HG02678 (cell line): Measurements from ENCODE around the gene C7orf57.

Experiments used
- ATAC-seq: cut with Tn5 transposase; IDR thresholded peaks from one replicate; pipeline ENCODE4 v1.9.1; 2021; ENCODE audit warnings: mild to moderate bottlenecking, moderate library complexity; ENCODE audit not compliant: unreplicated experiment

C7orf57 gene

DNA sequence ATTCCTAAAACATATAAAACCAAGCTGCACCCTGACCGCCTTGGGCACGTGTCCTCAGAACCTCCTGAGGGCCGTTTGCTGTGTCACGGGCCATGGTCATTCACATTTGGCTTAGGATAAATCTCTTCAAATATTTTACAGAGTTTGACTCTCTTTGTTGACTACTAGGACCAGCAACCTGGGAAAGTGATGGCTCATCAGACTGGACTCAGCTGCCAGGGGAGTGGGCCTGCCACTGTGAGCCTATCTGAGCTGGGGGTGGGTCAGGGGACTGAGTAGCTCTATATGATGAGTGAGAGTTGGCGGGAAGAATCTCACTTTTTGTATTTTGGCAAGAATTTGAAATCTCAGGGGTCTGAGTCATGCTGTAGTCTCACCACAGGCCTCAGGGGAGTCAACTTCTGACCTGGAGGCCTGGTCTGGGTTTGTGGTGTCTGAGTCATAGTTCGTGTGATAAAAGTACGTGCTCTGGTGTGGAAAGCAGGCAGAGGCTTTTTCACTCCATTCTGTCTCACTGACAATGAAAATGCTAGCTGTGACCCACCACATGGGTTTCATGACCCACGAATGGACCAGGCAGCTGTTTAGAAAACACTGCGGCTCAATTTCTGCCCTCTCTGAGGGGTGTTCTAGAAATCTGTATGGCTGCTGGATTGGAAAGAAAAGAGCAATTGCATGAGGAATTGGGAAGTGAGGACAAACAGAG, 49.5 kb downstream of the C7orf57 start:
- peak; percentile 58 for ATAC-seq

DNA sequence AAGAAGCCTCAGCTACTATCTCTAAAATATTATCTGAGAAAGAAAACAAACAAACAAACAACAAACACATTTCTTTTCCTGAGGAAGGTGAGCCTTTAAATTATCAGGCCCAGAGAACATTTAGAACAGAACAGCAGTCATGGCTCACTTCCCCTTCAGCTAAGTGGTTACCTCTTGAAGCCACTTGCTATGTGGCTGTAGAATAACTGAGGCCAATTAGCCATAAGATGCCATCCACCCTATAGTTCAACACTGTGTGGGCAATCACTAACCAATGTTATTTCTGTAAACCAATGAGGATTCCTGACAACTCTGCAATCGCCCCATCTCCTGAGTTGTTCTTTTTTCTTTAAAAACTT, 50.1 kb downstream of the C7orf57 start:
- ATAC-seq, result no peak

DNA sequence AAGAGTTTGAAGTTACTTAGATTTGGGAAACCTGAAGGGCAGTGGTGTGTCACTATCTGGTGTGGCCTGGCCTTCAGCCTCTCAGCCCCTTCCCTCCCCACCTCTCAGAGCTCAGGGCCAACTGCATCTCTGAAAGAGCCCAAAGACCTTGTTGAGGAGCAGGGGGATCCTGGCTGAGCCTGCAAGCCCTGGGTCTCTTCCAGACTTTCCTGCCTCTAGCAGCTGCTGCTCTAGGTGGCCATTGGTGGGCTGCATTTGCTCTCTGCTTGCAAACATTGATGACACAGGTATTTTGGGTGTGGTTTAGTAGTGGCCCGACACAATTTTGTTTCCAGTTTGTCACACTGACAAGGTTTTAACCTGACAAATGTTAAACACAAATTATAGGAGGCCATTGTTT, 50.6 kb downstream of the C7orf57 start:
- no peak for ATAC-seq

DNA sequence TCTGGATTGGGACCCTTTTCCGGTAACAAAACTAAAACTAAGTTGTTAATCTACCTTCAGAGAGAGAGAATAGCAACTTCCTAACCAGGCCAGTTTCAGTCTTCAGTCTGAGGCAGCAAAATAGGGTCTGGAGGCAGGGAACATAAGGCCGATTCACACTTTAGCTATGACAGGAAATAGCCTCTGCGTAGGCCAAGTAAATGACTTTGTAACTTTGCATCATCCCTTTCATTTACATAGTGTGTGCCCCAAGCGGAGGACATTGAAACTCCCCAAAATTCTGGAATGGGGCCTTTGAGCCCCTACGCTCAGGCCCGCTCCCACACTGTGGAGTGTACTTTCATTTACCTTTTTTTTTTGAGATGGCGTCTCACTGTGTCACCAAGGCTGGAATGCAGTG, 52.0 kb downstream of the C7orf57 start:
- ATAC-seq, result peak; percentile 17

DNA sequence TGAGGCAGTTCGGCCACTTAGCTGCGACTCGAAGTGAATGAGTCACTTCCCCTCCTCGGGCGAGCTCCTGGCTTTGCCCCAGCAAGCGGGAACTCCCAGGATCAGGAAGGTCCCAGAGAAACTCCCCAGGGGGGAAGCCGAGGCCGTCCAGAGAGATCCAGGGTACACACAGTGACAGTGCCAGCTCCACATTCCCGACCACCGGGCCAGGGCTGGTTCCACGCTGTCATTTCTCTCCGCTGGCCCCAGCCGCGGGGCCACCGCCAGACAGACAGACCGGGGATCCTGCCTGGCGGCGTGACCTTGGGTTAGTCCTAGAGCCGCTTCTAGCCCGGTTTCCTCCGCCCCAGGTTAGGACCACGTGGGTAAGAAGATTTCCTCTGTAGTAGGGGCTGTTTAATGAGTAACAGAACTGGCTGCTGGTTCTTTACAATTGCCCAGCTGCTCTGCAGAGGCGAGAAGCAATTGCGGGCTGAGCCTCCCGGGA, 53.3 kb downstream of the C7orf57 start:
- ATAC-seq, result peak; percentile 61

DNA sequence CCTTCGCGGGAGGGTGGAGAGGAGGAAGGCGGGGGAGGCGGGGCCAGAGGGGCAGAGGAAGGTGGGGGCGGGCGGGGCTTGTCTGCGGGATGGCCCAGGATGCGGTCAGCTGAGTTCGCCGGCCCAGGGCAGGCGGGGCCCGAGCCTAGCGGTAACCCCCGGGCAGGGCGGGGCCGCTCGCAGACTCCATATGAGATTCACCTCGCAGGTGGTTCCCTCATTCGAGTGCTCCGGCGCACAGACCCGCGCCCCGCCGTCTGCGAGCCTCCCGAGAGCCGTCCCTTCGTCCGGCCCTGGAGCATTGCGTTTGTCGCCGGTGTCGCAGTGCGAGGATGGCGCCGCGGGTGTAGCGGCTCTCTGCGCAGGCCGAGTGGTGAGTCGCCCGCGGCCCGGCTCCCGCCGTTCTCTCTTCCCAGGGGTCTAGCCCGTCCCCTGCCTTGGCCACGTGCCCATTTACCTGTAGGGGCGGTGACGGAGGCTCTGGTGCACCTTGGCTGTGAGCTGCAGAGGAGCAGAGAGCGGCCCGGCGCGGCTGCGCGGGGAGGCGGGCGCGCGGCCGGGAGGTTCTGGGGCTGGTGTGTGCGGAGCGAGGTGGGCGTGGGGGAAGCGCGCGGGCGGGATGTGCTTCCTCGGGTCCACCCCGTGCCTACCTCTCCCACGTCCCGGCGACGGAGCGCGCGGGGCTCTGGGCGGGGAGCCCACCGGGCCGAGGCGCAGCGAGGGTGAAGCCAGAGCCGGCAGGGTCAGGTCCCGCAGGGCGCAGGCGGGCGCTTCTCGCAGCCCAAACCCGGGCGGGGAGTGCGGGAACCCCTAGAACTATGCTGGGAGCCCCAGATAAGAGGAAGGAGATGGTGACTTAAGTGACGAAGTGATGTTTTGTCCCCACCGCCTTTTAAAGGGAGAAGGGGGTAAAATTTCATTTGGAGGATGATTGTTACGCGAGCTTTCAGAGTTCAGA, 54.0 kb downstream of the C7orf57 start, which contains the start of gene UPP1:
TSS of gene UPP1 (plus strand) at position 220 of the 958 bp plus-strand sequence. CDS start 5,519 bp downstream, outside the sequence.
- ATAC-seq, result peak; percentile 58

DNA sequence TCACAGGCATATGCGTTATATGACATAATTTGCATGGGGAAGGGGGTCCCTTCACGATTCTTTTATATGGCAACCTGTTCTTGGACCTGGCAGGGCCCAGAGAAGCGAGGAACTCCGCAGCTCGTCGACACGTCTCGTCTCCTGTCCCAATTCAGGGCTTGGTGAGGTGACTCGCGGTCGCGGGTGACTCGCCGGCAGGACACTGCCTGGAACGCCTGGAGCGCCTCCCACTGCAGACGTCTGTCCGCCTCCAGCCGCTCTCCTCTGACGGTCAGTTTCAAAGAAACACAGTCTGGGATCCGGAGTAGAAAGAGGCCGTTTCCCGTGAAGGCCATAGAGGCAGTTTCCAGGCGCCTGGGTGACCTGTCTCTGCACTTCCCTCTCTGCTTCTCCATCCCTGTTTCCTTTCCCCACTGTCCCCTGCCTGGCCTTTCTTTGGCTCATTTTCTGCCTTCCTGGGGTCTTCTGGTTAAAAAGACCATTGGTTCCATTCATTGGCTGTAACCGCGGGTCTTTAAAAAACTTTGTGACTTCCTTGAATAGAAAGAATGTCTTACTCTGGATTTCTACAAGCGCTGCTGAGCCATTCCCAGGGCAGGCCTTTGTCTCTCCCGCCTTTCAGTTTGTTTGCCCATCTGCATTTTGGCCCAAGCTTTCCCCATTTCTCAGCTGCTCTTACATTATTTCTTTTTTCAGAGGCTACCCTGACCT, 54.9 kb downstream of the C7orf57 start:
- no peak for ATAC-seq

DNA sequence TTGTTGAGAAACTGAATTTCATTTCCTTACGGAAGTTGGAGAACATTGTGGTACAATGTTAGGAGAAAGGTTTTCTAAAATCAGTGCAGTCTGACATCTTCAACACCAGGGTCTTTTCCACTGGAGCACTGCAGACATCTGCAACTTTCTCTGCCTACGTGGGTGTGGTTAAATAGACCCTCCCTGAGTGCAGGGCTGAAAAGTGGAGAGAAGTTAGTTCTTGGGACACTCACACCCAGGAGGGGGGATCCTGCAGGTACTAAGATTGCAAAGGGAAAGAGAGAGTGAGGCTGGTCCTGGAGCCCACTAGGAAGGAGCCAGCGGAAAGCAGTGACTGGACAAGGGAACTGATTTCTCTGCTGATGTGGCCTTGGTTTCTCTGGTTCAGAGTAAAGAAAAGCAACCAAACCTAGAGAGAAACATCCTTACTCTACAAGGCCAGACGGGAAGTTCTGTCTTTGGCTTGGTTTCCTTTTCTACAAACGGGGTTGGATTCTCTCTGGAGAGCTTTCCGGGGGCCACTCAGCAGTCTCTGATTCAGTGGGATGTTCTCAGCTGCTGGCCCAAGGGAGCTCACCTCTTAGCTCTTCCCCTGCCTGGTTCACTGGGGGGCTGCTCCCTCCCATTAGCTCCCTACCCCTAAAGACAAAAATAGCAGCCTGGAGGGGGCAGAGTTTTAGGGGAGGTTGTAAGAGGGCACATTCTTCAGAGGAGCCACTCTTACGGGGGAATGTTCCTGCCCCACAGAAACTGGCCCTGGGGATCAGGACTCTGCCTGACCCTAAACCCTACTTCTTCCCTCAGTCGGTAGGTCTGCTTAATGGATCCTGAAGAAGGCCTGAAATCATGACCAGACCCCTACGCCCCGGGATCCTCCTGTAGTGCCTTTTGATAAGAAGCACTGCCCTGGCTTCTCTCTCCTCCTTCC, 56.4 kb downstream of the C7orf57 start:
- no peak for ATAC-seq

DNA sequence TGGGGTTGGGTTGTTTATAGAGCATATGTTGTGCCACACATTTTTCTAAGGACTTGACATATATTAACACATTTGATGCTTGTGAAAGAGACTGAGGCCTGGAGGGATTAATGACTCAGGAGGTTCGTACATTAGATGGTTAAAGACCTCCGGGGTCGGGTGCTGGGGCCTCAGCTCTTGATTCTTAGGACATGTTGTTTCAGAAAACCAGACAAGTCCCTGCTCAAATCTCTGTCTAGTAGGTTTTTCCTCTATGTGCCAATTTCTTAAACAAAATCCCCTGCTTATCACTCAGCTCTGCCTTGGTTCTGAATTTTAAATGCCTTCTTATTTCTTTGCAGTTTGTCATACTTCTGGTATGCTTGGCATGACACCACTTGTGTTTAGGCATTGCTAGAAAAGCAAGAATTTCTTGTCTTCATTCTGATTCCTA, 59.5 kb downstream of the C7orf57 start:
- no peak for ATAC-seq

DNA sequence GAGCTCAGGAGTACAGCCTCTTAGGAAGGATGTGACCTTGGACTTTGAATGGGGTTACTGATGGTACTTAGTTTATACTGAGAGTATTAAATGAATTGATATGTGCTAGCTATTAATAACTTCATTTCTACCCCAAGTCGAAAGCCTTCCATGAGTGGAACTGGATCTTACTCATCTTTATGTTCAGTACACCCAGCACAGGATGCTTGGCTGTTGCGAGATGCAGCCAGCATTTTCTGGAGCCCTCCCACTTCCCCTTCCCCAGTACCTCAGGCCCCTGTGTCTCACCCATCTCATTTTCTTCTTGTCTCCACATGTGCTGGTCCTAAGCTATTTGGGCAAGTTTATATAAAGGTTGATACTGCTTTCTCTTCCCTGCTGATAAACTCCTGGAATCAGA, 60.9 kb downstream of the C7orf57 start:
- ATAC-seq, result no peak

DNA sequence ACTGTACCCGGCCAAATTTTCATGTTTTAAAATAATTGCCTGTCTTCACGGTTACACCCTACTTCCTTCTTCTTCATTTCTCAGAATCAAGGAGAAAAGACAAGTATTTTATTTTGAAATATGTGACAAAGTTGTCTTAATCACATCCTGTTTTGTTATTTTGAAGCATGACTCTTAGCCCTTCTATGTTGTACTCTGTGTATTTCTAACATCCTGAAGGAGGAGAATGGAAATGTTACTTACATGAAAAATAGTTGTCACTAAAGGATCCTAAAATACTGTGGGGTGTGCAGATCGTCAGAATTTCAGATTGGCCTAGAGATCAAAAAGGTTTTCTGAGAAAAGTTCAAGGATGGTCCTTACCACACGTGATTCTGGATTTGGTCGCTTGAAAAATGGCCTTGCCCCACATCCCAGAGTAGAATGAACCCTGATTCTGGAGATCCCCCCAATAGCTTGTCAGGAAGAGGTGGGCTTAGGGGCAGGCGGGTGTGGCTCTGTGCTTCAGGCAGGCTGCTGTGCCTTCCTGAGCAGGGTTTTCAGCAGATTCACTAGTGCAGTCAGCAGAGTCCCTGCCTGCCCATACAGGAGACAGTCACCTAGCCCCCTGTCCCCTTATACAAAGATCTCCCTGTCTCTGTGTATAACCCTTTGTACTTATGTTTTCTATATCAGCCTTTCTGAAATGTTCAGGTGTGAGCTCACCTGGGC, 62.3 kb downstream of the C7orf57 start:
- ATAC-seq, result no peak

DNA sequence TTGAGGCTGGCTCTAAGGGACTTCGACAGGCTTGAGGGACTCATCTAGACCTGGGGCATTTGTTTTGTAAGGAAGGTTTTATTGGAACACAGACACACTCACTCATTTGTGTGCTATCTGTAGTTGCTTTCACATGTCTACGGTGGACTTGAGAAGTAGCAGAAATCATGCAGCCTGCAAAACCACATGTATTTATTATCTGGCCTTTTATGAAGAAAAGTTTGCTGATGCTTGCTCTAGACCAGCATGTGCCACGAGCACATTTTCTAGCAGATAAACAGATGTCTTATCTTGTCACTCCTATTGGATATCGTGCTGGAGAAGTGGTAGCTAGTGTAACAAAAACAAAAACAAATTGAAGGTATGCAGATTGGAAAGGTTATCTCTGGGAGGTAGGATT, 63.5 kb downstream of the C7orf57 start:
- ATAC-seq, result no peak

DNA sequence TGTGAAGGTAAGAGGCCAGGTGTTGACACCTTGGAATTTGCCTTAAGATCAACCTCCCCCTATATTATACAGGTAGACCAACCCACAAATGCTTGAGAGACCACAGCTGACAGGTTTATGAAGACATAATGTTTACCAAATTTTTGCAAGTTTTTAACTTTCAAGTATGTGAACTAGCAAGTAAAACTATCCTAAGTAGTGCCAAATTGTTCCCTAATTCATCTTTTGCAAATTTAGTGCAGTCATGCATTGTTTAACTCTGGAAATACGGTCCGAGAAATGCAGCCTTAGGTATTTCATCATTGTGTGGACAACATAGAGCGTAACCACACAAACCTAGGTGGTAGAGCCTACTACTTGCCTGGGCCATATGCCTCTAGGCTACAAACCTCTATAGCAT, 64.4 kb downstream of the C7orf57 start:
- no peak for ATAC-seq

DNA sequence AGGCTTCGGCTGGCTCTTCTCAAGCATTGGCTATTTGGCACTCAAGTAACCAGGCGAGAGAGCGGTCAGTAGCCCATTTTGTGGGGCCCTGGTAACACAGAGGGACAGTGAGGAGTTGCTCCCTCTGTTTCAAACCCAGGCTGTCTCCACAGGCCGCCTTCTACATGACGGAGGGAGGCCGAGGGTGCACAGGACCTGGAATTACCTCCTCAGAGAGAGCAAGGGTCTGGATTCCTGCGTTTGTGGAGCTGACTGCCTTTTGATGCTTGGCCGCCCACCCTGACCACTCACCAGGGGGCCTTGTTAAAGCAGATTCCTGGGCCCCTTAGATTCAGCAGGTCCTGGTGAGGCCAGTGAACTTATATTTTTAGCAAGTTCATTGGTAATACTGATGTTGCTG, 66.0 kb downstream of the C7orf57 start:
- ATAC-seq, result no peak

DNA sequence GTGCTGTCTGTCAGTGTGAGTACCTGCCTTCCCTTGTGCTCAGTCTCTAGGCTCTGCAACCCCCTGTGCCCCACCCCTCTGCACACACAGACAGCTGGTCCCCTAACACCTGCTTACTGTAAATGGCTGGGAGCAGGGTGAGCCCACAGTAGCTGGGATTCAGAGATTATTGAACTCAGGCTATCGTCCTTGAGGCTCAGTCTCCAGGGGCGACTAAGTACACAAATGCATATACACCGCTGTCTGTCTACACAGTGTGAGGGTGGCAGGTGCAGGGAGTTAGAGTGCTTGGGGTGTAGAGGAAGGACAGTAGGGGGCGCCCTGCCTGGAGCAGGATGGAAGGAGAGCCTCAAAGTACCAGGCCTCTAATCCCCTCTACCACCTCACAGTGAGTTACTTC, 66.6 kb downstream of the C7orf57 start:
- ATAC-seq, result no peak

DNA sequence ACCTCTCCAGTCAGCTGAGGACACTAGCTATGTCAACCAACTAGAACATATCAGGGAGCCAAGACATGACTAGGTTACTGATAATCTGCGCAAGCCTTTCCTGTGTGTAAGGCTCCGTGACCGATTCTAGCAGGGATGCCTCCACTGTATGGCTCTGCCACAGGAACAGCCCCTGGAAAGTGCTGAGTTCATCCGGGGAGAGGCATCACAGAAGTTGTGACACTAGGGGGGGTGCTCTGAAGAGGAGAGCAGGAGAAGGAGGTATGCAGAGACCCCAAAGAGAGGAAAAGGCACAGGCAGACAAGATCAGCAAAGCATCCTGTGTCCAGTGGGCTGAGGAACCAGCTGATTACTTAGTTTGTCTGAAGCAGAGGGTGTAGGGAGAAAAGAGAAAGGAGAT, 67.2 kb downstream of the C7orf57 start:
- ATAC-seq, result no peak

DNA sequence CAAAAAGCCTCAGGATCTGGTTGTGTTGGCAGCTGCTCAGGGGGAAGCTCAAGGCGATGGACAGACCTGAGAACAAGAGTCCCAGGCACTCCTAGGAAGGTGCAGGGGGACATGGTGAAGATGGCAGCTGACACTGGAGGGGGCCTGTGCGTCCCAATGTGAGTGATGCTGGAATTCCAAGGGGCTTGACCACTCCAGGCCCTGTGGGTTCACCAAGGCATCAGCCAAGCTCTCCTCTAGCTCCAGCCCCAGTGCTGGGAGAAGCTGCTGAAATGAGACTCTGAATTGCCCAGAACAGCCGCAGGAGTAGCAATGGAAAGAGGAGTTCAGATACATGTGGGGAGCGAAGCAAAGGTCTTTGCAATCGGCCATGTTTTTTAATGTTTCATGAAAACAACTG, 69.7 kb downstream of the C7orf57 start:
- no peak for ATAC-seq

DNA sequence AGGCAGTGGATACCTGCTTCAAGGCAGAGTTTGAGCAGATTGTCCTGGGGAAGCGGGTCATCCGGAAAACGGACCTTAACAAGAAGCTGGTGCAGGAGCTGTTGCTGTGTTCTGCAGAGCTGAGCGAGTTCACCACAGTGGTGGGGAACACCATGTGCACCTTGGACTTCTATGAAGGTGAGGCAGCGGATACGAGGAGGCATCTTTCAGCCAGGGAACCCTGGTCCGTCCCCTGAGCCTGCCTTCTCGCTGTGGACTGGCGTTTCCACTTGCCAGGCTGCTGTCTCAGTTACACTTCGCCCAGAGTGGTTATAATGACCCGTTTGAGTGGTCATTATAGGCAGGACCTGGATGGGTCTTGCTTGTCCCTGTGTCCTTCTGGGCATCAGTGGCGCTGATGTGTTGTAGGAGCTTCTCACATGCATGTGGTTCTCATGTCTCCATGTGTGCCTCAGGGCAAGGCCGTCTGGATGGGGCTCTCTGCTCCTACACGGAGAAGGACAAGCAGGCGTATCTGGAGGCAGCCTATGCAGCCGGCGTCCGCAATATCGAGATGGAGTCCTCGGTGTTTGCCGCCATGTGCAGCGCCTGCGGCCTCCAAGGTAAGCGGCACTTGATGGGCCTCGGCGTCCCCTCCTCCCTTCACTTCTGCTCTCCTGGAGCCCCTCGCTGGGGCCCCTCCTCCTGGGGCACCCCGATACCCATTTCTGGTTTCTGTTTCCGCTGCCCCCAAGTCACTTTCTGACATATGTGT, 71.7 kb downstream of the C7orf57 start:
- ATAC-seq, result no peak

DNA sequence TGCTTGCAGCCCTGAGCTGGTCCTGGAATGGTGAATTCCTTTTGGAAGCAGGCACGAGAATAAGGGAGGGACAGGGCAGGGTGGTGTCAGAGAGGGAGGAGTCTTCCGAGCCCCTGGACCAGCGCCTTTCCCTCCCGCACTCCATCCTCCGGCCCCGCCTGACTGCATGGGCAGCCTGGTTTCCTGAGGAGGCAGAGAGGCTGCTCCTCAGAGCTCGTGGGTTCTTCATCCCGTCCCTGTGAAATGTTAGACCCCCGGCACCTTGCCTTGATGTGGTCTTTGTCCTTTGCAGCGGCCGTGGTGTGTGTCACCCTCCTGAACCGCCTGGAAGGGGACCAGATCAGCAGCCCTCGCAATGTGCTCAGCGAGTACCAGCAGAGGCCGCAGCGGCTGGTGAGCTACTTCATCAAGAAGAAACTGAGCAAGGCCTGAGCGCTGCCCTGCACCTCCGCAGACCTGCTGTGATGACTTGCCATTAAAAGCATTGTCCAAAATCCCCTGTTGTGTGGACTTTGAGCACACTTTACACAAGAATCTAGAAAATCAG, 72.7 kb downstream of the C7orf57 start:
- no peak for ATAC-seq
